Epithelial cell of proximal tubule (primary cell): ENCODE measurements around the gene CSF2. TPM values are rescaled to one million over a fixed set of nuclear protein-coding genes. Genes with fewer than 3 reads are reported as not detected.

Experiments
- DNase-seq: peaks from one replicate; pipeline ENCODE4 v3.0.0-alpha.2; 2011; ENCODE audit warnings: low read depth
- H3K4me3 ChIP-seq: 2 replicates; pipeline ENCODE4 v1.5.1; 2011; ENCODE audit warnings: low read depth, mild to moderate bottlenecking, low read length
- CTCF ChIP-seq: conservative IDR thresholded peaks from 2 replicates; pipeline ENCODE4 v1.5.1; 2012; ENCODE audit warnings: low read depth, mild to moderate bottlenecking, low read length
- total RNA-seq: library from RNA; depleted of rRNA; stranded (reverse); fragments of >200 nt; gene quantifications from 2 replicates; pipeline ENCODE4 v1.2.3, GENCODE V29; 2015

The CSF2 gene
- total RNA-seq, 1 donor from 2014 or later: 19.6 TPM

GRCh38 chr5:132100672-132101261, 27.2 kb downstream of the CSF2 start:
- TF ChIP-seq CTCF: no peak
- H3K4me3 ChIP-seq: no peak overlapping the region
- no peak for DNase-seq

- TF ChIP-seq CTCF: no peak
- no peak overlapping the region for H3K4me3 ChIP-seq
- DNase-seq: no peak
Observed at GRCh38 chr5:132101385-132101880, 27.8 kb downstream of the CSF2 start.

DNA sequence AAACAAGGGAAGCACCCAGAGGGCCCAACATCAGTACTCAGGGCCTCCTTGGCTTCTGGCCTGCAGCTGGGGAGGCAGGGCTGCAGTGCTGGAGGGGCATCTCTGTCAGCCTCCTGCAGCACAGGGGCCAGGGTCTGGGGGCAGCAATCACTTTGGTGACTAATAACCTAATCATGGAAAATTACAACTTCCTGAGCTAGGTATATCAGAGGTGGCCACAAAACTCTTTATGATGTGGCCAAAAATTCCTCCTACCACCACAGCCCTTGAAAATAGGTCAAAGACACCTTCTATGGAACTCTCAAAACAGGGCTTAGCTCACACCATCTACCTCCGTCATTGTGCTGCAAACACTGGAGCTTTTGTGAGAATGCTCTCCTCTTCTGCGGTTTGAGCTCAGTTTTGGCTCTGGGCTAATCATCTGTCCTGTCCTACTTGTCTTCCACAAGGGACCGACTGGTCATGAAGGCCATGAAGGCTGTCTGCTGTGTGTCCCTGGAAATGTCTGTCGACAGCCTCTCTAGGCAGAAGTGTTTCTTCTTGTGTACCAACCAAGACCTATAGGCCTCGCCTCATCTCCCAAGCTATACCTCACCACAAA, 28.6 kb downstream of the CSF2 start:
- H3K4me3 ChIP-seq: no peak overlapping the region
- DNase-seq: no peak
- no peak for TF ChIP-seq CTCF

GRCh38 chr5:132102944-132103331, 29.3 kb downstream of the CSF2 start:
- no peak overlapping the region for H3K4me3 ChIP-seq
- TF ChIP-seq CTCF: no peak
- DNase-seq: no peak

- DNase-seq: peak; percentile 86
- no peak for TF ChIP-seq CTCF
- H3K4me3 ChIP-seq: no peak overlapping the region
Observed at GRCh38 chr5:132103332-132103951, 29.9 kb downstream of the CSF2 start.

GRCh38 chr5:132103969-132104391, 30.4 kb downstream of the CSF2 start:
- H3K4me3 ChIP-seq: no peak overlapping the region
- no peak for DNase-seq
- no peak for TF ChIP-seq CTCF
